ENCODE results near the gene PM20D1. TPM values are rescaled to one million over a fixed set of nuclear protein-coding genes. Genes with fewer than 3 reads are reported as not detected.

The PM20D1 gene
- polyA plus RNA-seq, 3 donors: not detected

DNA sequence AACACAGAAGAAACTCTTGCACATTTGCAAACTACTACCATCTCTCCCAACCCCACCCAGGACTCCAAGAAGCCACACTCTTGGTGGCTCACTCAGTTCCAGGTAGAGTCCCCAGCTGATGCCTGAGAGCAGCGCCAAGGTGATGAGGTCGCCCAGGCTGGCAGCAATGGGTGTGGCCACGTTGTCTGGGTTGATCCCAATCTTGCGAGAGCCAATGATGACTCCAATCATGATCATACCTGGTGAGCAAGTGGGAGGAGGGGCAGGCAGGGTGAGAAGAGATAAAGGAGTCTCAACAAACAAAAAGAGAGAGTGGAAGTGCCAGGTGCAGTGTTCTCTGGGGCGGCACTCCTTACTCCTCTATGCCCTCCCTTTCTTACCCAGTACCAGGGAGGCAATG, 51.4 kb downstream of the PM20D1 start:
- Mint-ChIP-seq H3K9me3 (no peaks in the 10 kb centered on the region), H3K27me3 (ENCODE audit: low read depth in 3 of 3) (peaks cover 0 to 2% (median 2%) of the 10 kb centered on the region in 3 donors), H3K4me1 (peaks cover 17% of the 10 kb centered on the region), H3K36me3 (peaks cover 0 to 14% of the 10 kb centered on the region in 2 donors), H3K4me3 (no peak overlapping the region), H3K27ac (no peak overlapping the region)
- no peaks in the 10 kb centered on the region for H4K20me1 ChIP-seq (ENCODE audit: insufficient read depth, low read length)
- TF ChIP-seq, protein P1, sequence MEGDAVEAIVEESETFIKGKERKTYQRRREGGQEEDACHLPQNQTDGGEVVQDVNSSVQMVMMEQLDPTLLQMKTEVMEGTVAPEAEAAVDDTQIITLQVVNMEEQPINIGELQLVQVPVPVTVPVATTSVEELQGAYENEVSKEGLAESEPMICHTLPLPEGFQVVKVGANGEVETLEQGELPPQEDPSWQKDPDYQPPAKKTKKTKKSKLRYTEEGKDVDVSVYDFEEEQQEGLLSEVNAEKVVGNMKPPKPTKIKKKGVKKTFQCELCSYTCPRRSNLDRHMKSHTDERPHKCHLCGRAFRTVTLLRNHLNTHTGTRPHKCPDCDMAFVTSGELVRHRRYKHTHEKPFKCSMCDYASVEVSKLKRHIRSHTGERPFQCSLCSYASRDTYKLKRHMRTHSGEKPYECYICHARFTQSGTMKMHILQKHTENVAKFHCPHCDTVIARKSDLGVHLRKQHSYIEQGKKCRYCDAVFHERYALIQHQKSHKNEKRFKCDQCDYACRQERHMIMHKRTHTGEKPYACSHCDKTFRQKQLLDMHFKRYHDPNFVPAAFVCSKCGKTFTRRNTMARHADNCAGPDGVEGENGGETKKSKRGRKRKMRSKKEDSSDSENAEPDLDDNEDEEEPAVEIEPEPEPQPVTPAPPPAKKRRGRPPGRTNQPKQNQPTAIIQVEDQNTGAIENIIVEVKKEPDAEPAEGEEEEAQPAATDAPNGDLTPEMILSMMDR (IDR thresholded peaks at IDR 0.05): no peak
- H3K79me2 ChIP-seq (ENCODE audit: insufficient read depth, low read length): no peaks in the 10 kb centered on the region
- DNase-seq: no peak
- 100% methylated on average over 4 of the region's 5 CpGs for WGBS (ENCODE audit: insufficient coverage)
- no peak overlapping the region for H3K9ac ChIP-seq (ENCODE audit: insufficient read depth, low read length, poor library complexity, severe bottlenecking)
- H3K27ac ChIP-seq (ENCODE audit: low read depth in 1 of 2, low read length in 2 of 2): no peak overlapping the region
- H3K36me3 ChIP-seq (replicated peaks in 1 of 2; ENCODE audit: control insufficient read depth in 1 of 2, insufficient read depth in 2 of 2, low read length in 2 of 2): no peaks in the 10 kb centered on the region
- no peak overlapping the region for H2AFZ ChIP-seq (ENCODE audit: insufficient read depth, low read depth, low read length, poor library complexity, severe bottlenecking)
- peaks cover 13 to 14% of the 10 kb centered on the region in 2 donors for H3K4me1 ChIP-seq (ENCODE audit: control insufficient read depth in 1 of 2, insufficient read depth in 2 of 2, low read length in 2 of 2)
- no peak overlapping the region for H3K4me2 ChIP-seq (replicated peaks; ENCODE audit: extremely low read depth, low read length, poor library complexity, severe bottlenecking)
- H3K4me3 ChIP-seq (replicated peaks in 1 of 3; ENCODE audit: low read depth in 2 of 3, low read length in 3 of 3): no peak overlapping the region
- H3K27me3 ChIP-seq (ENCODE audit: control insufficient read depth in 2 of 2, insufficient read depth in 2 of 2, low read length in 2 of 2): no peaks in the 10 kb centered on the region
- intact Hi-C loops (cut with micrococcal nuclease): no loop called here
- H3K9me3 ChIP-seq (replicated peaks in 1 of 2; ENCODE audit: control insufficient read depth in 1 of 2, insufficient read depth in 1 of 2, low read length in 2 of 2): no peaks in the 10 kb centered on the region

DNA sequence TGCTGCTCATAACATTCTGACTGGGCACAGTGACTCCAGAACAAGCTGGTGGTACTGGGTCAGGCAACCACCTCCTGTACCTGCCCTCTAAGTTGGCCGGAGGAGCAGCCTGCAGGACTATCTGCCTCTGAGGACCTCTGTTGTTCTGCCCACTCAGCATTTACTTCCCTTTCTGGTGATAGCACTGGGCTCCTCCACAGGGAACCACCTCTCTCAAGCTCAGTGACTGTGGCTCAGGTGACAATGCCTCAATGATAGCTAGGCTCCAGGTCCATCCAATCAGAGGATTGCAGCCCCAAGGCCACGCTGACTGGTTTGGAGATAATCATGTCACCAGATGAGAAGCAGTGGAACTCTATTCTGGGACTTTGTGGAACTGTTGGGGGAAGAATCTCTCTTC, 52.8 kb downstream of the PM20D1 start:
- H3K79me2 ChIP-seq (ENCODE audit: insufficient read depth, low read length): no peaks in the 10 kb centered on the region
- H3K27me3 ChIP-seq (ENCODE audit: control insufficient read depth in 2 of 2, insufficient read depth in 2 of 2, low read length in 2 of 2): no peaks in the 10 kb centered on the region
- H3K36me3 ChIP-seq (replicated peaks in 1 of 2; ENCODE audit: control insufficient read depth in 1 of 2, insufficient read depth in 2 of 2, low read length in 2 of 2): no peaks in the 10 kb centered on the region
- H3K9me3 Mint-ChIP-seq: no peaks in the 10 kb centered on the region
- H3K36me3 Mint-ChIP-seq: peaks cover 0 to 14% of the 10 kb centered on the region in 2 donors
- H3K4me3 ChIP-seq (replicated peaks in 1 of 3; ENCODE audit: low read depth in 2 of 3, low read length in 3 of 3): no peak overlapping the region
- H3K9me3 ChIP-seq (replicated peaks in 1 of 2; ENCODE audit: control insufficient read depth in 1 of 2, insufficient read depth in 1 of 2, low read length in 2 of 2): no peaks in the 10 kb centered on the region
- intact Hi-C loops (cut with micrococcal nuclease): no loop called here
- peaks cover 19% of the 10 kb centered on the region in 2 donors for H3K4me1 ChIP-seq (ENCODE audit: control insufficient read depth in 1 of 2, insufficient read depth in 2 of 2, low read length in 2 of 2)
- WGBS (ENCODE audit: insufficient coverage): 90% methylated on average over 2 of the region's 2 CpGs
- H3K4me2 ChIP-seq (replicated peaks; ENCODE audit: extremely low read depth, low read length, poor library complexity, severe bottlenecking): no peak overlapping the region
- H3K27ac ChIP-seq (ENCODE audit: low read depth in 1 of 2, low read length in 2 of 2): no peak overlapping the region
- TF ChIP-seq, protein P1 (IDR thresholded peaks at IDR 0.05): no peak
- H3K4me3 Mint-ChIP-seq: no peak overlapping the region
- DNase-seq: no peak
- peaks cover 21% of the 10 kb centered on the region for H3K4me1 Mint-ChIP-seq
- H4K20me1 ChIP-seq (ENCODE audit: insufficient read depth, low read length): no peaks in the 10 kb centered on the region
- no peak overlapping the region for H2AFZ ChIP-seq (ENCODE audit: insufficient read depth, low read depth, low read length, poor library complexity, severe bottlenecking)
- peaks cover 0 to 2% (median 2%) of the 10 kb centered on the region in 3 donors for H3K27me3 Mint-ChIP-seq (ENCODE audit: low read depth in 3 of 3)
- no peak overlapping the region for H3K9ac ChIP-seq (ENCODE audit: insufficient read depth, low read length, poor library complexity, severe bottlenecking)
- H3K27ac Mint-ChIP-seq: peak overlapping the region in 1 of 7 donors; percentile 62

Measured in CD14-positive monocyte (primary cell).